GM19324 (cell line): Measurements from ENCODE around the gene ARID3B.

Source experiments
- ATAC-seq: cut with Tn5 transposase; IDR thresholded peaks from one replicate; pipeline ENCODE4 v1.9.1; 2021; ENCODE audit warnings: mild to moderate bottlenecking, moderate library complexity; ENCODE audit not compliant: unreplicated experiment, low FRiP score

Gene ARID3B

DNA sequence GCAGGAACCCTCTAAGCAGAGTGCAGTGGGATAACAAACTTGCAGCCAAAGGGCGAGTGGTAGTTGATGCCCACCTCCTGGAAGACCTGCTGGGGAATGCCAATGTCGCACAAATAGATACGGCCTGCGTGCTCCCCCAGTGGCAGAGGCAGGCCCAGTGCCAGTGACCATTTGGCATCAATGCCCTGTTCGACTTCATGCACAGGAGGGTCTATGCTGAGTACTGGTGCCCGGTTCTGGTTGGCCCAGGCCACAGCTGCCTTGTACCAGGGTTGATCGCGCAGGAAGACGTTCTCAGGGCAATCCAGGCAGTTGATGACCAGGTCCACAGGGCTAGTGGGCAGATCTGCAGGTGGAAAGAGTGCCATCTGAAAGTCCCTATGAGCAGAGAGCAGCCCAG, 91.6 kb downstream of the ARID3B start:
- ATAC-seq = no peak

GRCh38 chr15:74633781-74634180, 92.8 kb downstream of the ARID3B start:
- no peak for ATAC-seq

GRCh38 chr15:74635228-74635627, 94.2 kb downstream of the ARID3B start:
- no peak for ATAC-seq

DNA sequence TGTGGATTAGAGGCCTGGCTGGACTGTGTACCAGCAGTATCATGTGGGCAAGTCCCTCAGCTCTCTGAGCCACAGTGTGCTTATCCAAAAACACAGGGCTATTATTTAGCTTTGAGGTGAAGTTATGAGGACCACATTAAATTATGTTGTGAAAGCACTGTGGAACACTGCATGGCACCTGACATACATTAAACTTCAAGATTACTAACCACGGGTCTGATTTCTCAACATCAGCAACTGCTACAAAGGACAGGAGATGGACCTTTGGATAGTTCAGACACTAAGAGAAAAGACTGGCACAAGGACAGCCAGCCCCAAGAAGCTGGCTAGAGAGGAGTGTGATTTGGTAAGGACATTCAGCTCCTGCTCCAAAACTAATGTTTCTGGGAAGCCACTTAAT, 96.0 kb downstream of the ARID3B start:
- ATAC-seq = no peak

DNA sequence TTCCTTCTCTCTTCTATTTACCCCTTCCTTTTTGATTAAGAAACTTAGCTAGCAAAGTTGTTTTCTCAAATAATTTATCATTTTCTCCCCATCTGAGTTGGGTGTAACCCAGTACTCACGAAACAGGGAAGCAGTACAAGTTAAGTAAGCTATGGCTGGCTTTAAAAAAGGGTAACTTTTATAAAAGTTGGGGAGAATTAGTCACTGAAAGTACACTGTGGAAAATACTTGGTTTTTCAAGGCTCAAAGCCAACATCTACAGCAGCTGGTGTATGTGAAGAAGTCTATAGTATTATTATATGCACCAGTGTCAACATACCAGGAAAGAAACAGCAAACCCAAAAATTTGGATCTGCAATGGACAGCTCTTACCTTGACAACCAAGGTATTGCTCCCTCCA, 100.1 kb downstream of the ARID3B start:
- ATAC-seq = no peak

GRCh38 chr15:74642348-74642733, 101.3 kb downstream of the ARID3B start:
- no peak for ATAC-seq

- no peak for ATAC-seq
These were observed 102.0 kb downstream of the ARID3B start for GRCh38 chr15:74642734-74643664.

GRCh38 chr15:74643665-74644204, 102.7 kb downstream of the ARID3B start:
- no peak for ATAC-seq

- ATAC-seq = no peak
These were observed 105.5 kb downstream of the ARID3B start for GRCh38 chr15:74646480-74646879.
